Ovary (tissue), 9 donors: Measurements from ENCODE around the gene FNDC5. TPM values are rescaled to one million over a fixed set of nuclear protein-coding genes. Genes with fewer than 3 reads are reported as not detected.

Experiments used
- DNase-seq, 5 donors: peaks; one replicate each; pipeline ENCODE4 v3.0.0-alpha.2; 2019 to 2020
- H3K27ac ChIP-seq, 2 donors: fragments of 200-600 bp; one replicate each; pipeline versions ENCODE4 v1.5.1 to v1.8.0; 2019 to 2022
- H3K27me3 ChIP-seq: fragments of 200-600 bp; one replicate; pipeline ENCODE4 v1.8.0; 2022
- H3K36me3 ChIP-seq: fragments of 200-600 bp; sonication (generic); one replicate; pipeline ENCODE4 v1.5.1; 2019
- H3K4me1 ChIP-seq: one replicate; pipeline ENCODE4 v1.8.1; 2013; ENCODE audit warnings: mild to moderate bottlenecking, moderate library complexity; ENCODE audit not compliant: insufficient read depth
- H3K4me3 ChIP-seq: fragments of 200-600 bp; sonication (generic); one replicate; pipeline ENCODE4 v1.5.1; 2017
- H3K9me3 ChIP-seq, 2 donors: fragments of 200-600 bp in 1 of 2; sonication (generic) in 1 of 2; one replicate each; pipeline versions ENCODE4 v1.5.1 to v1.8.1; 2013 to 2019; ENCODE audit warnings: mild to moderate bottlenecking in 1 of 2, moderate library complexity in 1 of 2
- CTCF ChIP-seq, 3 donors: fragments of 450-650 bp in 2 of 3; fragments of 200-600 bp in 1 of 3; IDR thresholded peaks; one replicate each; pipeline versions ENCODE4 v1.5.1 to v1.8.0; 2016 to 2022; ENCODE audit warnings: antibody characterized with exemption in 3 of 3, mild to moderate bottlenecking in 1 of 3
- EP300 ChIP-seq: sonication (generic); formaldehyde crosslinking; IDR thresholded peaks from one replicate; pipeline ENCODE4 v1.6.1; 2017; ENCODE audit warnings: antibody characterized with exemption
- POLR2A ChIP-seq: fragments of 450-650 bp; IDR thresholded peaks from one replicate; pipeline ENCODE4 v1.6.1; 2017; ENCODE audit warnings: antibody characterized with exemption, mild to moderate bottlenecking, moderate library complexity
- WGBS, 3 donors: extraction: QIAGEN DNeasy Blood & Tissue Kit in 1 of 3; methylation state at CpG; one replicate each; pipeline versions ENCODE4 v1.1.5 to v1.1.7; 2013 to 2017; 5-methylcytosine and 5-hydroxymethylcytosine counted together
- intact Hi-C, 4 donors: fragments of 100-400 bp; cut with DNase I; formaldehyde crosslinking; loops; one replicate each; pipeline versions ENCODE4 v1.11.0 to v1.15.1; 2022 to 2023
- polyA plus RNA-seq, 2 donors: library from polyadenylated mRNA; stranded (reverse); fragments of 200-250 nt in 1 of 2; fragments of 350-450 nt in 1 of 2; fragmentation: Illumina TruSeq in 1 of 2; extraction: RNeasy Lipid Tissue Mini Kit (QIAGEN cat#74804) in 1 of 2; gene quantifications; one replicate each; pipeline ENCODE4 v1.2.3, GENCODE V29; 2013 to 2014
- total RNA-seq, 7 donors: library from RNA; depleted of rRNA in 2 of 7; stranded (reverse); fragments of >200 nt in 2 of 7; fragmentation: NEBNext Ultra II Directional in 3 of 7; extraction: Animal tissue kit (Norgen Biotek cat#: 25700) in 3 of 7; gene quantifications; one replicate each; pipeline versions ENCODE4 v1.1.0 to v1.2.4, GENCODE V29; 2016 to 2023
- donor health status: DM: no; HTN: no; CAD: no; lungs with moderate emphysema.
- donor health status: DM: no; HTN: no; CAD: no.
- donor health status: Bipolar disorder and iron deficiency.
- donor health status: DM: yes; HTN: yes; CAD: no.
- donor health status: DM: no; HTN: no; CAD: no.
- donor health status: DM: yes; HTN: yes; CAD: no.

The FNDC5 gene
- total and polyA plus RNA-seq, 9 donors: 4.2 to 25.4 (median 12.1) TPM

GRCh38 chr1:32865639-32866405 lies 4.9 kb downstream of the FNDC5 start:
- intact Hi-C loops: no loop called here
- H3K4me3 ChIP-seq: no peak overlapping the region
- no peaks in the 10 kb centered on the region for H3K9me3 ChIP-seq
- no peaks in the 10 kb centered on the region for H3K36me3 ChIP-seq
- no peak for DNase-seq
- H3K27me3 ChIP-seq: no peaks in the 10 kb centered on the region
- no peak for TF ChIP-seq EP300
- TF ChIP-seq CTCF (IDR thresholded peaks at IDR 0.05): no peak
- TF ChIP-seq POLR2A: no peak
- peaks cover 13% of the 10 kb centered on the region for H3K4me1 ChIP-seq
- 3 to 22% (median 13%) methylated on average over 3 of the region's 3 CpGs for WGBS, 3 donors
- no peak overlapping the region for H3K27ac ChIP-seq

GRCh38 chr1:32864375-32865019 lies 6.2 kb downstream of the FNDC5 start:
- Histone ChIP-seq H3K27me3 (no peaks in the 10 kb centered on the region), H3K36me3 (no peaks in the 10 kb centered on the region), H3K4me1 (peaks cover 13% of the 10 kb centered on the region), H3K27ac (no peak overlapping the region), H3K9me3 (no peaks in the 10 kb centered on the region), H3K4me3 (no peak overlapping the region)
- WGBS, 3 donors: 92 to 95% (median 94%) methylated on average over 8 of the region's 8 CpGs
- DNase-seq: no peak
- intact Hi-C loops: no loop called here
- TF ChIP-seq EP300 (no peak), POLR2A (no peak), CTCF (IDR thresholded peaks at IDR 0.05) (no peak)

- WGBS, 3 donors: 95 to 100% (median 95%) methylated on average over 1 of the region's 1 CpG
- intact Hi-C loops: no loop called here
- TF ChIP-seq CTCF (IDR thresholded peaks at IDR 0.05) (no peak), POLR2A (no peak), EP300 (no peak)
Observed at GRCh38 chr1:32863881-32864245, 6.8 kb downstream of the FNDC5 start.

GRCh38 chr1:32863218-32863880 lies 7.4 kb downstream of the FNDC5 start:
- Histone ChIP-seq H3K4me1 (peaks cover 13% of the 10 kb centered on the region), H3K4me3 (no peak overlapping the region), H3K27ac (no peak overlapping the region), H3K36me3 (no peaks in the 10 kb centered on the region), H3K9me3 (no peaks in the 10 kb centered on the region), H3K27me3 (no peaks in the 10 kb centered on the region)
- TF ChIP-seq POLR2A (no peak), CTCF (IDR thresholded peaks at IDR 0.05) (no peak), EP300 (no peak)
- 87 to 91% (median 89%) methylated on average over 4 of the region's 4 CpGs for whole genome bisulfite sequencing, 3 donors
- no peak for DNase-seq
- intact Hi-C loops: no loop called here

More at GRCh38 chr1:32863881-32864245, 6.8 kb downstream of the FNDC5 start:
- DNase-seq: no peak
- Histone ChIP-seq H3K9me3 (no peaks in the 10 kb centered on the region), H3K4me3 (no peak overlapping the region), H3K27me3 (no peaks in the 10 kb centered on the region), H3K36me3 (no peaks in the 10 kb centered on the region), H3K27ac (no peak overlapping the region), H3K4me1 (peaks cover 13% of the 10 kb centered on the region)
